ENCODE data around the gene AGMAT. TPM values are rescaled to one million over a fixed set of nuclear protein-coding genes. Genes with fewer than 3 reads are reported as not detected.

The AGMAT gene
- total and polyA plus RNA-seq, 2 donors = 0.27 to 0.48 TPM

DNA sequence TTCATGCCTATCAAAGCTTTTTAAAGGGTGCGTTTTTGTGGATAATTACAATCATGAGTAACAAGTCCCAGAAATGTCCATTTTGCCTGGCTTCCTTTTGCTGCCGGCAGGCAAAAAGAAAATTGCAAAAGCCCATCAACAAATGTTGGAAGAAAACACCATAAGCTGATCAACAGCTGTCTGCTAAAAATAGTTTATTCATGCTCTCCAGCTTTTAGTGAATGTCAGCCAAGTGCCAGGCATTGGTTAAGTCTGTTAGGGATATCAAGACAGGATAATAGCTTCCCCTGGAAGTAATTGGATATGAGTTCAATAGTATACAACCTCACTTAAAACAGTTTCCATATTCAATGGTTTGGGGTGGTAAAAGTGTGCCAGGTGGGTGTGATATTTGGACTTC, 13.6 kb upstream of the AGMAT start:
- Histone ChIP-seq H3K4me1 (ENCODE audit: insufficient read depth) (no peaks in the 10 kb centered on the region), H3K36me3 (ENCODE audit: insufficient read depth) (no peaks in the 10 kb centered on the region), H3K27ac (ENCODE audit: low read depth) (no peak overlapping the region), H3K4me3 (ENCODE audit: low read depth, low read length) (no peak overlapping the region)
- DNase-seq (ENCODE audit: extremely low spot score) = no peak
- 56% methylated on average over 2 of the region's 2 CpGs for WGBS

DNA sequence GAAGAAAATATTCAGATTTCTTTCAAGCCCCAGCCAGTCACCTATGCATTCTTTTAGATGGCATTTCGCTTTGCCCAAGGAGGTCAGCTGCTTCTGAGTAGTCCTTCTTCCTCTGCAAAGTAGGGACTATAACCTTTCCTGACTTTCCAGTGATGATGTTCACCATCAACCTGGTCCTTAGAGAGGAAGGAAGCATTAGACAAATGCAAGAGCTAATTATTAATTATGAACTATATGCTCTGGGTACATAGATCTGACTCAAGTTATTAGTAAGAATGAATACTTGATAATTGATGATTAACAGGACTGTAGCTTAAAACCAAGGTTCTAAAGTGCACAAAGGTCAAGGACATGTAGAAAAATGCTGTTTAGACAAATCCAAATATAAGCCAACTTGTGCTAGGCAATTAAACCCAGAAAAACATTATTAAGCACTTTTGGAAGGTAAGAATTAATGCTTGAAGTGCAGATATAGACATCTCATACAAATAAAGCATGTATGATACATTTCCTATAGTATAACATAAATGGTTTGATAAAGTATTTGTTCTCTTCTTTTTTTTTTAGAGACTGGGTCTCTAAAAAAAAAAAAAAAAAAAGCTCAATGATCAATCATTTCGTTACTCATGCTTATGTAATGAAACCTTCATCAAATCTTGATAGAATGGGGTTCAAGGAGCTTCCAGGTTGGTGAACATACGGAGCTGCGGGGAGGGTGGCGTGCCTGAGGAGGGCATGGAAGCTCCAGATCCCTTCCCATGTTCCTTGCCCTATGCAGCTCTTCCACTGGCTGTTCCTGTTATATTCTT, 11.2 kb upstream of the AGMAT start:
- Histone ChIP-seq H3K4me3 (ENCODE audit: low read depth, low read length) (no peak overlapping the region), H3K4me1 (ENCODE audit: insufficient read depth) (no peaks in the 10 kb centered on the region), H3K27ac (ENCODE audit: low read depth) (no peak overlapping the region), H3K36me3 (ENCODE audit: insufficient read depth) (no peaks in the 10 kb centered on the region)
- WGBS = 81% methylated on average over 5 of the region's 5 CpGs
- no peak for DNase-seq (ENCODE audit: extremely low spot score)

- no peak for DNase-seq (ENCODE audit: extremely low spot score)
- Histone ChIP-seq H3K36me3 (ENCODE audit: insufficient read depth) (no peaks in the 10 kb centered on the region), H3K4me1 (ENCODE audit: insufficient read depth) (no peaks in the 10 kb centered on the region), H3K27ac (ENCODE audit: low read depth) (no peak overlapping the region), H3K4me3 (ENCODE audit: low read depth, low read length) (no peak overlapping the region)
- WGBS = 74% methylated on average over 5 of the region's 5 CpGs
These were observed 7.4 kb upstream of the AGMAT start for GRCh38 chr1:15592285-15592684.

DNA sequence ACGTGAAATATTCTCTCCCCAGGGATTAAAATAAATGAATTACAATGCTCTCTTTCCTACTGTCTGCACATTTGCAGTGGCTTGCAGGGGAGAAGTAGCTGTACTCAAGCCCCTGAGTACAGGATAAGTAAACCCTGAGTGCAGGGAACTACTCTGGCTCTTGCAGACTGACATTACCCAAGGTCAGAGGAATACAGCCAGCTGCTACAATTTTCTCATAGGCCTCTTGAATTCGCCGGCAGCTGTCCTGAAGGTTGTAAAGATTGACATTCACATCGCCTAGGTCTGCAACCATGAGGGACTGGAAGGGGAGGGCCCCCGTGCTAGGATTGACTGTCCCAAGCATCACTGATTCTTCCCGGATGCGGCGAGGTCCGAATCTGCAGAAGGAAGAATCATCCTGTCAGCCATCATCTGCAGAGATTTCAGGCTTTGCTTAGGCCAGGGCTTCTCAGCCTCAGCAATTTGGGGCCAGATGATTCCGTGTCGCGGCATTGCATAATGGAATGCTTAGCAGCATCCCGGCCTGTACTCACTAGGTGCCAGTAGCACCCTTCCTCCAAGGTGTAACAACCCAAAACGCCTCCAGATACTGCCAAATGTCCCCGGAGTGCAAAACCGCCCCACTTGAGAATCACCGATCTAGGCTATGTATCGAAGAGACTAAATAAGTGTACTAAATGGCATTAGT, 1.7 kb downstream of the AGMAT start:
- Histone ChIP-seq H3K4me1 (ENCODE audit: insufficient read depth) (no peaks in the 10 kb centered on the region), H3K27ac (ENCODE audit: low read depth) (no peak overlapping the region), H3K36me3 (ENCODE audit: insufficient read depth) (no peaks in the 10 kb centered on the region), H3K4me3 (ENCODE audit: low read depth, low read length) (no peak overlapping the region)
- DNase-seq (ENCODE audit: extremely low spot score) = no peak
- 89% methylated on average over 18 of the region's 18 CpGs for WGBS

GRCh38 chr1:15579683-15580047, 5.2 kb downstream of the AGMAT start:
- no peak for DNase-seq (ENCODE audit: extremely low spot score)
- Histone ChIP-seq H3K36me3 (ENCODE audit: insufficient read depth) (no peaks in the 10 kb centered on the region), H3K27ac (ENCODE audit: low read depth) (peak overlapping the region; percentile 42), H3K4me3 (ENCODE audit: low read depth, low read length) (no peak overlapping the region), H3K4me1 (ENCODE audit: insufficient read depth) (no peaks in the 10 kb centered on the region)

DNA sequence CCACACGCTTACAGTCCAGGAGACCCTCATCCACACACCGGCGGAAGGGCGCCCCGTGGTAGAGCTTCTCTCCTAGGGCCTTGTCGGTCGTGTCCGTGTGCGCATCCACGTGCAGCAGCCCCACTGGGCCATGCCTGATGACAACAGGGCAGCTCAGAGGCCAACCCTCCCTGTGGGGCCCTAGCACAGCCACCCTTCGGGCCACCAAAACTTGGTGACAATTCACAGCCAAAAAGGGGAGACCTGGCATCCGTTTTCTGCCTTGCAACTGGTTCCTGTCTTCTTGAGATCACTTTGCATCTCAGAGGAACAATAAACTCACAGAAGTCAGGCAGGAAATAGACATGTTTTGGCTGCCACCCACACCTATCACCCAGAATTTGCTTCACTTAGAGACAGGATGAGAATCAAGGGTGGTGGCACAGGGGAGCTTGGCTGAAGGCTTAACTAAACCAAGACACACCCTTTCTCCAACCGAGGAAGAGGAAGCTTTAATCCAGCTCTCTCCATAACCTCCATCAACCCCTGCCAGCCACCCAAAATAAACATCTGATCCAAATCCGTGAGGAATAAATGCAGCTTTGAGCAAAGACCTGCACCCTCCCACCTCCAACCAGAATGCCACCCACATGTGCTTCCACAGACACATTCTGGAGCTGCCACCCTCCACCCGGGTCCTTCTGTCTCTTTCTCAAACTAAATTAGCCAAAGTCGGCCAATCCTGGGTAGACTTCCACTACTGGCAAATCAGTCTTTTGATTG, 5.7 kb downstream of the AGMAT start:
- no peak overlapping the region for H3K4me3 ChIP-seq (ENCODE audit: low read depth, low read length)
- H3K27ac ChIP-seq (ENCODE audit: low read depth) = peak overlapping the region; percentile 42
- DNase-seq (ENCODE audit: extremely low spot score) = no peak
- H3K4me1 ChIP-seq (ENCODE audit: insufficient read depth) = no peaks in the 10 kb centered on the region
- no peaks in the 10 kb centered on the region for H3K36me3 ChIP-seq (ENCODE audit: insufficient read depth)
- WGBS = 76% methylated on average over 16 of the region's 16 CpGs

GRCh38 chr1:15577691-15578090, 7.2 kb downstream of the AGMAT start:
- WGBS = 51% methylated on average over 4 of the region's 4 CpGs
- Histone ChIP-seq H3K27ac (ENCODE audit: low read depth) (no peak overlapping the region), H3K36me3 (ENCODE audit: insufficient read depth) (no peaks in the 10 kb centered on the region), H3K4me3 (ENCODE audit: low read depth, low read length) (no peak overlapping the region), H3K4me1 (ENCODE audit: insufficient read depth) (no peaks in the 10 kb centered on the region)
- DNase-seq (ENCODE audit: extremely low spot score) = no peak

DNA sequence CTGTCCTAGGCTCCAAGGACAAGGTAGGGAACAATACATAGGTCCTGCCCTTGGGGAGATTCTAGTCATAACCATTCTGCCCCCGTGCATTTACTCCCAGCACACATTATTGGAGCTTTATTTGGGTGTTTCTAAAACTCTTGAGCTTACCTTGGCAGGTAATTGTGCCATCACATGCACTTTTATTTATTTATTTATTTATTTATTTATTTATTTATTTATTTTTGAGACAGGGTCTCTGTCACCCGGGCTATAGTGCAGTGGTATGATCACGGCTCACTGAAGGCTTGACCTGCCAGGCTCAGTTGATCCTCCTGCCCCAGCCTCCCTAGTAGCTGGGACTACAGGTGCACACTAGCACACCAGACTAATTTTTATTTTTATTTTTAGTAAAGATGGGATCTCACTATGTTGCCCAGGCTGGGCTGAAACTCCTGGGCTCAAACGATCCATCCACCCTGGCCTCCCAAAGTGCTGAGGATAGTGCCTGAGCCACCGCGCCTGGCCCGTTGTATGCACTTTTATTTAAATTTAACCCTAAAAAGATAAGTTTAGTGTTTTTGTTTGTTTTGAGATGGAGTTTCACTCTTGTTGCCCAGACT, 9.2 kb downstream of the AGMAT start:
- Histone ChIP-seq H3K36me3 (ENCODE audit: insufficient read depth) (peaks cover 1% of the 10 kb centered on the region), H3K27ac (ENCODE audit: low read depth) (no peak overlapping the region), H3K4me1 (ENCODE audit: insufficient read depth) (no peaks in the 10 kb centered on the region), H3K4me3 (ENCODE audit: low read depth, low read length) (no peak overlapping the region)
- DNase-seq (ENCODE audit: extremely low spot score) = no peak
- 97% methylated on average over 7 of the region's 7 CpGs for WGBS

- no peaks in the 10 kb centered on the region for H3K4me1 ChIP-seq (ENCODE audit: insufficient read depth)
- H3K4me3 ChIP-seq (ENCODE audit: low read depth, low read length) = no peak overlapping the region
- H3K36me3 ChIP-seq (ENCODE audit: insufficient read depth) = peaks cover 1% of the 10 kb centered on the region
- no peak for DNase-seq (ENCODE audit: extremely low spot score)
- WGBS = 62% methylated on average over 6 of the region's 6 CpGs
- H3K27ac ChIP-seq (ENCODE audit: low read depth) = no peak overlapping the region
These were observed 10.1 kb downstream of the AGMAT start for GRCh38 chr1:15574741-15575140.

DNA sequence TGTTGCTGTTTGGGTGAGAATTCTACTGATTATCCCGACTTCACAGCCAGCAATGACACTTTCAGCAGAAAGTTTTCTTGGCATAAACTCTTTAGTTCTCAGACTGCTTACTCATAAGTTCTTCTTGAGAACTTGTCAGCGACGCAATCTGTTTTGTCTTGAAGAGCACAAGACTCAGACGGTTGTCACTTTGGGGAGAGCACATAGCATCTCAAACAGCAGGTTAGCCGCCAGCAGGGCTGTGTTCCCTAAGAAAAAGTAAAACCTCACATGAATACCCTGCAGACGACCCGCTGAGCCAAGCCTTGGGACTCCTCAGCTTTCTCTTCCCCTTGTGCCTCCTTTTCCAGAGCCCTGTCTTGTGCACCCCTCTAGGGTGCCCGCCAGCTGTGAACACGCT, 11.4 kb downstream of the AGMAT start:
- no peak for DNase-seq (ENCODE audit: extremely low spot score)
- Histone ChIP-seq H3K36me3 (ENCODE audit: insufficient read depth) (peaks cover 2% of the 10 kb centered on the region), H3K27ac (ENCODE audit: low read depth) (no peak overlapping the region), H3K4me1 (ENCODE audit: insufficient read depth) (no peaks in the 10 kb centered on the region), H3K4me3 (ENCODE audit: low read depth, low read length) (no peak overlapping the region)
- 83% methylated on average over 9 of the region's 9 CpGs for WGBS

DNA sequence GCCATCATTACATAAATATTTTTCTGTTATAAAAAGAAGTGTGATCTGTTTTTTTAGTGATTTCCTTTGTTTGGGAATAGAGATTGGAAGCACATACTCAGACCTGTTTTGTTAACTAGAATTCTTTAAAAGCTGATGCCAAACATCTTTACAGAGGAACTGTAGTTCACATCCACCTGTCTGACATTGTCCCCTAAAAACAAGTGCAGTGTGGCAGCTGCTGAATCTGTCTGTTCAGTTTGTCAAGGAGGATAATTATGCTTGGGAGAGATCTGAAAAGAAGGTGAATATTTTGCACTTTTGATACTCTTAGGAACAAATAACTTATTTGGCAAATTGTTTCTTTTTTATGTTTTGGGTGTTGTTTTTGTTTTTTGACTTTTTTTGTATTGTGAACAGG, 13.6 kb downstream of the AGMAT start:
- Histone ChIP-seq H3K4me3 (ENCODE audit: low read depth, low read length) (no peak overlapping the region), H3K27ac (ENCODE audit: low read depth) (no peak overlapping the region), H3K4me1 (ENCODE audit: insufficient read depth) (no peaks in the 10 kb centered on the region), H3K36me3 (ENCODE audit: insufficient read depth) (peaks cover 4% of the 10 kb centered on the region)
- DNase-seq (ENCODE audit: extremely low spot score) = no peak

GRCh38 chr1:15570861-15571260, 14.0 kb downstream of the AGMAT start:
- DNase-seq (ENCODE audit: extremely low spot score) = no peak
- H3K27ac ChIP-seq (ENCODE audit: low read depth) = no peak overlapping the region
- no peaks in the 10 kb centered on the region for H3K4me1 ChIP-seq (ENCODE audit: insufficient read depth)
- H3K4me3 ChIP-seq (ENCODE audit: low read depth, low read length) = no peak overlapping the region
- H3K36me3 ChIP-seq (ENCODE audit: insufficient read depth) = peaks cover 4% of the 10 kb centered on the region
- 85% methylated on average over 1 of the region's 1 CpG for WGBS

DNA sequence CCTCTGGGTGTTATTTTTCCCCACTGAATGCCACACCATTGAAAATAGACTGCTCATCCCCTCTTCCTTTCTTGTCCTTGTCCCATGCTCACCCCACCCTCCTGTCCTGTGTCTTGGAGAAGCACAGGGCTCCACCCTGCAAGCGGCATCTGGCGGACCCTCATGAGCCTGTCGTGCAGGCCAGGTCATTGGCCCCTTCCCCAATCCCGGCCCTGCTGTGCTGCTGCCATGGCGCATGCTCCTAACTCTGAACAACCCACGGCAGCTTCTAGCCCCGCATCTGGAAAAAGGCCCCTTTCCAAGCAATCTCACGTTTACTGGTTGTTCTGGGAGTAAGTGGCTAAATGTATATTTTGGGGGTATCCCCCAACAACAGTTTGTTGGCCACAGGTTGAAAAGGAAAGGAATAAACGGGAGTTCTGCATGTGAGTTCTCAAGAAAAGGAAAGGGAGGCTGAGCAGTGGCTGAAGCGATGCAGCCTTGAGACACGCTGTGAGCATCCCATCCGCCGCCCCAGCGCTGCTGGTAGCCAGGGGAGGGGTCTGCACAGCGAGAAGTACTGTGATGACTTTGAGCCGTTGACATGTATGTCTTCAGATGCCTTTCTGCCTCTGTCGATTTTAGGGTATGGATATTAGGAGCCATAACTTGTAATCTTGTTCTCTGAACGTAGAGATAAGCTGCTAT, 16.3 kb downstream of the AGMAT start:
- no peak overlapping the region for H3K4me3 ChIP-seq (ENCODE audit: low read depth, low read length)
- H3K36me3 ChIP-seq (ENCODE audit: insufficient read depth) = peaks cover 4% of the 10 kb centered on the region
- H3K27ac ChIP-seq (ENCODE audit: low read depth) = no peak overlapping the region
- WGBS = 88% methylated on average over 18 of the region's 18 CpGs
- DNase-seq (ENCODE audit: extremely low spot score) = no peak
- H3K4me1 ChIP-seq (ENCODE audit: insufficient read depth) = no peaks in the 10 kb centered on the region

Measured in urinary bladder (tissue), 4 donors.